ENCODE data around the gene INKA2. TPM values are rescaled to one million over a fixed set of nuclear protein-coding genes. Genes with fewer than 3 reads are reported as not detected.
"Not testable (repeated sequence)": the region's sequence is repeated elsewhere in the genome, so short reads cannot be mapped to it uniquely, and the experiment has no call there.

Gene INKA2
- total and polyA plus RNA-seq, 4 experiments from 2014 or later, result 0.16 to 2.4 (median 1.2) TPM

DNA sequence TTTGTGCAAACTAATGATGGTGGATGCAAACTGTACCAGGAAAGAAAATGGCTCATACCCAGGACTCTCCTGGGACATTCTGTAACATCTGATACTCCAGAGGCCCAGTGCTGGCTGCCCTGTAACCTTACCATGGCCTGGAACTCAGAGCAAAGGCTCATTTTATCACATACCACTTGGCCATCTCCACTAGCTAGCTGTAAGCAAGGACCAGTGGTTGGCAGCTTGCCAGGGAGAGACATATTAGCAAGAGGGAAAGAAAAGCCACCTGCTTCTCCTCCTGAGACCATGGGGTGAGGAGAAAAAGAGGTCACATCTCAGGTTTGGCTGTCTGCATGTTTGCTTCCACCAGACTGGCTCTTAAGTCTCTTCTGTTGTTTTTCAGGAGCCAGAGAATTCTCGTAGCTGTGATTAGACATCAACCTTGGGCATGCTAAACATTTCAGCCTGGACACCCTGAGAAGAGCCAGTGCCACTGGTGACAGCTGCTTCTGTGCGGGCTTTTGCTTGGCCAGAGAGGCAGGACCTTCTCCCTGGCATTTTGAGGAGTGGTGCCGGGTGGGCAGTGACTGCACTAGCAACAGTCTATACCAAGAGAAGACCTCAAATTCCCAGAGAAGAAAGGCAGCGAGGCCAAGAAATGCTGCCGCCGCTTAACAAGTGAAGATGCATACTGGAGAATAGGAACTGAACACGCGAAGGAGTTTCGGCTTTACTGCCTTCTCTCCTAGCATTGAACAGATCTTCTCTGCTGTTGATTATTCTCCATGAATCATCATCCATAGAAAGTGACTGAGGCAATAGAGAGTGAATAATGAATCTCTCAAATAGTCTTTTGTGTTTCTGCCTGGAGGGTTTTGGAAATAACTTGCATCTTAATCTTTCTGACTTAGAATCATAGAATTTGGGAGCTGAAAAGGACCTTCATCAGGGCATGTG, 6.7 kb upstream of the INKA2 start:
- POLR2A ChIA-PET (ENCODE audit: partially characterized antibody), result no interaction called here
- peaks cover 6% of the 10 kb centered on the region for H3K27me3 ChIP-seq (ENCODE audit: insufficient read depth, low read length)
- no peaks in the 10 kb centered on the region for H3K9me3 Mint-ChIP-seq
- no peaks in the 10 kb centered on the region for H3K9me3 ChIP-seq (ENCODE audit: control insufficient read depth in 1 of 2, low read length in 2 of 2)
- peaks cover 0 to 8% (median 4%) of the 10 kb centered on the region in 4 donors for H3K4me1 Mint-ChIP-seq
- intact Hi-C loops (cut with micrococcal nuclease), result no loop called here
- no peaks in the 10 kb centered on the region for H3K4me1 ChIP-seq (ENCODE audit: insufficient read depth, low read length)
- DNase-seq, result no peak
- no peak overlapping the region for H3K27ac ChIP-seq (ENCODE audit: low read depth, low read length)
- no peaks in the 10 kb centered on the region for H3K36me3 Mint-ChIP-seq
- peaks cover under 1% of the 10 kb centered on the region in 2 donors for H3K27me3 Mint-ChIP-seq
- no peak overlapping the region for H3K4me3 Mint-ChIP-seq
- CTCF ChIA-PET (ENCODE audit: partially characterized antibody), result interaction anchor here (1.0 to 4.1 kb wide), 8 partner anchors 14 to 264 kb away, joined by 3 to 50 read pairs (median 11); no protein-coding TSS in a partner anchor
- no peak overlapping the region for H3K4me3 ChIP-seq (ENCODE audit: low read length in 2 of 2)
- peak overlapping the region in 2 of 7 donors; percentile 48 to 50 for H3K27ac Mint-ChIP-seq
- H3K36me3 ChIP-seq (ENCODE audit: insufficient read depth, low read length), result no peaks in the 10 kb centered on the region

DNA sequence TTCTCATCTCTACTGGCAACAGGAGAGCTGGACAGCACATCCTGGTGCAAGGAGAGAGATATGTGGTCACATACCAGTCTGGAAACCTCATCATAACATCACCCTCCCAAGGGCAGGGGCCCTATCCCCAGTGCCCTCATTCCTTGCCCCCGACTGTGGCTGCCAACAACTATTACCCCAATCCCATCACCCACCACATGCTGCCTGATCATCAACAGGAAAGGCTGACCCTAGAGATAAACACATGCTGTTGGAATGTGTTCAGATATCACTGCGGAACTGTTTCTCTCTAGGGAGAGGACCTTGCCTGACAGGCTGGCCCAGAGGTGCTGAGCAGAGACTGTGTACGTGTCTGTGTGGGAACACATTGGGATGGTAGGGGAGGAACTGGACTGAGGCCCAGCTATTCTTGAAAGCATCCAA, 4.5 kb upstream of the INKA2 start:
- no peaks in the 10 kb centered on the region for H3K36me3 ChIP-seq (ENCODE audit: insufficient read depth, low read length)
- POLR2A ChIA-PET (ENCODE audit: partially characterized antibody), result interaction anchor here (1.2 kb wide), 1 partner anchor 11 kb away, joined by 5 read pairs; the partner anchor contains the start of gene DDX20
- H3K27ac Mint-ChIP-seq, result no peak overlapping the region
- H3K27me3 Mint-ChIP-seq, result peaks cover 6 to 9% of the 10 kb centered on the region in 2 donors
- no peaks in the 10 kb centered on the region for H3K9me3 Mint-ChIP-seq
- H3K4me3 ChIP-seq (ENCODE audit: low read length in 2 of 2), result no peak overlapping the region
- peaks cover 7% of the 10 kb centered on the region for H3K27me3 ChIP-seq (ENCODE audit: insufficient read depth, low read length)
- intact Hi-C loops (cut with micrococcal nuclease), result no loop called here
- peaks cover 7 to 20% (median 11%) of the 10 kb centered on the region in 4 donors for H3K4me1 Mint-ChIP-seq
- H3K36me3 Mint-ChIP-seq, result no peaks in the 10 kb centered on the region
- CTCF ChIA-PET (ENCODE audit: partially characterized antibody), result interaction anchor here (0.9 to 3.7 kb wide), 7 partner anchors 11 to 262 kb away, joined by 3 to 15 read pairs (median 8); no protein-coding TSS in a partner anchor
- peaks cover 15% of the 10 kb centered on the region for H3K4me1 ChIP-seq (ENCODE audit: insufficient read depth, low read length)
- no peak overlapping the region for H3K4me3 Mint-ChIP-seq
- H3K27ac ChIP-seq (ENCODE audit: low read depth, low read length), result no peak overlapping the region
- H3K9me3 ChIP-seq (ENCODE audit: control insufficient read depth in 1 of 2, low read length in 2 of 2), result no peaks in the 10 kb centered on the region
- no peak for DNase-seq

DNA sequence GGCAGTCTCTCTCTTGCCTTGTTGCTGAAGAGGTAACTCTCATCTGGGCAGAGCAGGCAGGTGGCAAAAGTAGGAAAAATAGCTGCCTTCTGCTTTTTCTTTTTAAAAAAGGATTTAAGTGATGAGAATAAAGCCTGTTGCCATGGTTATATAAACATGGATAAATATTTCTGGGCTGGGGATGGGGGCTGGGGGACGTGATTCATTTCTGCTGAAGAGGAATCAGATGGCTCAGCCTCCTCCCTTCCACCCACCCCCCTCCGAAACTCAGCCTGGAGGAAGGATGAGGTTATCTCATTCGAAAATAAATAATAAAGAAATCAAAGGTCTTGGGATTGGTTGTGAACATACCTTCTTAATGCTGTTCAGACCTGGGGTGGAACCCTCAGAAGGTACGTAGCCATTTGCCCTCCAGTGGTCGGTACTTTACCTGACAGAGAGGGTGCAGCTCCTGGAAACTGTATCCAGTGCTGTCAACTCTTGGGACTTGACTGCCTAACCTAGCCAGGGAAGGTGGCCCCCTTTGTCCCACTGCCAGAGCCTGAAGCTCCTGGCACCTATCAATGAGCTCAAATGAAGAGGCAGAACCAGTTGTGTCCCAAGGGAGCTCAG, 3.8 kb upstream of the INKA2 start:
- H3K27me3 ChIP-seq (ENCODE audit: insufficient read depth, low read length), result peaks cover 7% of the 10 kb centered on the region
- no peaks in the 10 kb centered on the region for H3K9me3 ChIP-seq (ENCODE audit: control insufficient read depth in 1 of 2, low read length in 2 of 2)
- H3K27ac ChIP-seq (ENCODE audit: low read depth, low read length), result no peak overlapping the region
- Mint-ChIP-seq H3K4me3 (no peak overlapping the region), H3K9me3 (no peaks in the 10 kb centered on the region), H3K27ac (no peak overlapping the region), H3K4me1 (peaks cover 8 to 25% (median 14%) of the 10 kb centered on the region in 4 donors), H3K27me3 (peaks cover 6 to 11% of the 10 kb centered on the region in 2 donors), H3K36me3 (no peaks in the 10 kb centered on the region)
- ChIA-PET CTCF (ENCODE audit: partially characterized antibody) (interaction anchor here (1.1 to 3.7 kb wide), 6 partner anchors 11 to 235 kb away, joined by 3 to 15 read pairs (median 9); no protein-coding TSS in a partner anchor), POLR2A (ENCODE audit: partially characterized antibody) (no interaction called here)
- no peak overlapping the region for H3K4me3 ChIP-seq (ENCODE audit: low read length in 2 of 2)
- intact Hi-C loops (cut with micrococcal nuclease), result no loop called here
- no peaks in the 10 kb centered on the region for H3K36me3 ChIP-seq (ENCODE audit: insufficient read depth, low read length)
- H3K4me1 ChIP-seq (ENCODE audit: insufficient read depth, low read length), result peaks cover 22% of the 10 kb centered on the region
- no peak for DNase-seq

DNA sequence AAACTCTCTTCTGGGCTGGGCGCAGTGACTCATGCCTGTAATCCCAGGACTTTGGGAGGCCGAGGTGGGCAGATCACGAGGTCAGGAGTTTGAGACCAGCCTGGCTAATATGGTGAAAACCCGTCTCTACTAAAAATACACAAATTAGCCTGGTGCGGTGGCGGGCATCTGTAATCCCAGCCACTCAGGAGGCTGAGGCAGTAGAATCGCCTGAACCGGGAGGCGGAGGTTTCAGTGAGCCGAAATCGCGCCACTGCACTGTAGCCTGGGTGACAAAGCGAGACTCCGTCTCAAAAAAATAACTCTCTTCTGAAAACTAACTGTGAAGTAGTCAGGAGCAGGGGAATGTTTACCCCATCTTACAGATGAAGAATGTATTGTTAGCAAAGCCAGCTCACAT, 3.1 kb upstream of the INKA2 start:
- DNase-seq; H3K4me3 Mint-ChIP-seq; H3K27ac Mint-ChIP-seq; H3K27ac ChIP-seq (ENCODE audit: low read depth, low read length); H3K4me3 ChIP-seq (ENCODE audit: low read length in 2 of 2); H3K27me3 ChIP-seq (ENCODE audit: insufficient read depth, low read length); H3K36me3 Mint-ChIP-seq; intact Hi-C loops (cut with micrococcal nuclease); H3K9me3 Mint-ChIP-seq; H3K9me3 ChIP-seq (ENCODE audit: control insufficient read depth in 1 of 2, low read length in 2 of 2); POLR2A ChIA-PET (ENCODE audit: partially characterized antibody); H3K36me3 ChIP-seq (ENCODE audit: insufficient read depth, low read length): not testable (repeated sequence)
- H3K4me1 Mint-ChIP-seq, result peaks cover 10 to 28% (median 17%) of the 10 kb centered on the region in 4 donors
- peaks cover 6 to 17% of the 10 kb centered on the region in 2 donors for H3K27me3 Mint-ChIP-seq
- CTCF ChIA-PET (ENCODE audit: partially characterized antibody), result interaction anchor here (2.4 to 3.7 kb wide), 4 partner anchors 12 to 234 kb away, joined by 8 to 15 read pairs (median 12); no protein-coding TSS in a partner anchor
- peaks cover 28% of the 10 kb centered on the region for H3K4me1 ChIP-seq (ENCODE audit: insufficient read depth, low read length)

DNA sequence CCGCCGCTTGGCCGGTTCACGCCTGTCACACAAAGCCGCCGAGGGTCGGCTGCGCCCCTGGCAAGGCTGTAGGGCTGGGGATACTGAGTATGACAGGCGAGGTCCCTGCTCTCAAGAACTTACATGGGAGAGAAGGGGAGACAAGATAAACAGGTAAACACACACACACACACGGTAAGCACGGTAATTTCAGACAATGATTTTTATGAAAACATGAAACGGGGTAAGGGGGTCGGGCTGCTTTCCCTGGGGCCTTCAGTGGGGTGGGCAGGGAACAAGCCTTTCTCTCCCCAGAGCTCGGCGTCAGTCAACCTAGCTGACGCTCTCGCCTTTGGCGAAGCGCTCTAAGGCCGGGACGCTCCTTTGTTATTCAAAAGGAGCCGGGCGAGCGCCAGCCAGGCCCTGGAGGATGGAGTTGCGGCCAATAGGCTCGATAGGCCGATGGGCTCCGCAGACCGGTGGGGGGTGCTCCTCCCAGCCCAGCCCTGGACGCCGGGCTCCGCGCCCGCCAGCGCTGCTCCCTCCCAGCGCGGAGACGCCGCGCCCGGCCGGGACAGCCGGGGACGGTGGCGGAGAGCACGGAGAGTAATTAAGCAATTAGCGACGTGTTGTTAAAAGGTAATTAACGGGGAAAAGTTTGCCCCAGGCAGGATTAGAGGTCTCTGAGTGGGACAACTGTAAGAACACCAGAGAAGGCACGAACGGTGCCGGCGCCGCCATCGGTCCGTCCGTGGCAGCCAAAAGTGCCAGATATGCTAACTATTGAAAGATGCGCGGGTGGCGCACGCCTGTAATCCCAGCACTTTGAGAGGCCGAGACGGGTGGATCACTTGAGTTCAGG, 950 bp upstream of the INKA2 start:
- H3K27ac Mint-ChIP-seq, result peak overlapping the region in 6 of 7 donors; percentile 18 to 92 (median 62)
- ChIA-PET POLR2A (ENCODE audit: partially characterized antibody) (interaction anchor here (0.9 to 5.5 kb wide), 5 partner anchors 9 to 263 kb away, joined by 3 to 47 read pairs (median 19); partner anchors contain the start of gene DDX20), CTCF (ENCODE audit: partially characterized antibody) (interaction anchor here (4.9 kb wide), 1 partner anchor 25 kb away, joined by 31 read pairs; no protein-coding TSS in a partner anchor)
- Histone ChIP-seq H3K27me3 (ENCODE audit: insufficient read depth, low read length) (peaks cover 18% of the 10 kb centered on the region), H3K36me3 (ENCODE audit: insufficient read depth, low read length) (no peaks in the 10 kb centered on the region), H3K4me1 (ENCODE audit: insufficient read depth, low read length) (peaks cover 28% of the 10 kb centered on the region), H3K27ac (ENCODE audit: low read depth, low read length) (no peak overlapping the region), H3K4me3 (ENCODE audit: low read length in 2 of 2) (peak overlapping the region; percentile 68 to 70), H3K9me3 (ENCODE audit: control insufficient read depth in 1 of 2, low read length in 2 of 2) (no peaks in the 10 kb centered on the region)
- H3K4me3 Mint-ChIP-seq, result peak overlapping the region; percentile 79 to 93 (median 89)
- H3K4me1 Mint-ChIP-seq, result peaks cover 10 to 27% (median 17%) of the 10 kb centered on the region in 4 donors
- H3K36me3 Mint-ChIP-seq, result no peaks in the 10 kb centered on the region
- H3K9me3 Mint-ChIP-seq, result peaks cover 0 to 2% (median 0%) of the 10 kb centered on the region in 8 donors
- intact Hi-C loops (cut with micrococcal nuclease), result loop anchor here (1.0 to 2.0 kb wide), 2 partner anchors 15 to 17 kb away; partner anchors contain the start of gene DDX20
- peak in 3 of 5 donors; percentile 14 to 35 (median 29) for DNase-seq
- peaks cover 6 to 18% of the 10 kb centered on the region in 2 donors for H3K27me3 Mint-ChIP-seq

DNA sequence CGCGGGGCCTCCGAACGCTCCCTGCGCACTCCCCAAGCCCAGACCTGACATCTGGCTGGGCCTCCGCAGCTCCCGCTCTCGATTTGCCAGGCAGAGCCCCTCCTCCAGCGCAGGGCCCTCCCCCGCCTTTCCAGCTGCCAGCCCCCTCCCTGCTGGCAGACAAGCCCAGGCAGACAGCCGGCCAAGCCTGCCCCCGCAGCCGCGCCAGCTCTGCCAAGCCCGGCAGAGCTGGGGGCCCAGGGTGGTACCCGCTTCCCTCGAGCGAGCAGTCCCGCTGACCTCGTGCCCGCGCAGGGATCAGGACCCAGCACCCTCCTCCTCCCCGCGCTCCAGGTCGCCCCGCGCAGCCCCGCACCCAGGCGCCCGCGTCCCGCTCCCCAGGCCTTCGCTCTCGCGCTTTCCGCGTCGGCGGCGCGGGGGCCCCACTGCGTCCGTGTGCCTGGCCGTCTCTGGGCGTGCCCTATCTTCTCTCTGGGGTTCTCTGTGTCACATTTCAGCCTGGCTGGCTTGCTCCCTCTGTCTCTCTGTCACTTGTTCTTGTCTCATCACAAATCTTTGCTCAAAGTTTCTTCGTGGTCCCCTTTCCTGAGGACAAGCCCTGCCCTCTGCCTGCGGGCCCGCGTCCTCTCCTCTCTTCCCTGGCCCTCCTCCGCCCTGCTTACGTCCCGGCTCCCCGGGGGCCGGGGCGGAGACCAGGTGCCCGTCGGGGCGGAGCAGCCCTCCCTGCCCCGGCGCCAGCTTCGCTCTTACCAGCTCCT, 580 bp downstream of the INKA2 start:
- peaks cover 0 to 2% (median 0%) of the 10 kb centered on the region in 8 donors for H3K9me3 Mint-ChIP-seq
- H3K4me1 ChIP-seq (ENCODE audit: insufficient read depth, low read length), result peaks cover 28% of the 10 kb centered on the region
- H3K4me1 Mint-ChIP-seq, result peaks cover 10 to 27% (median 17%) of the 10 kb centered on the region in 4 donors
- intact Hi-C loops (cut with micrococcal nuclease), result loop anchor here (1.0 to 2.0 kb wide), 2 partner anchors 16 to 17 kb away; partner anchors contain the start of gene DDX20
- H3K27me3 ChIP-seq (ENCODE audit: insufficient read depth, low read length), result peaks cover 18% of the 10 kb centered on the region
- ChIA-PET POLR2A (ENCODE audit: partially characterized antibody) (interaction anchor here (0.9 to 5.5 kb wide), 4 partner anchors 11 to 231 kb away, joined by 3 to 47 read pairs (median 19); partner anchors contain the start of gene DDX20), CTCF (ENCODE audit: partially characterized antibody) (interaction anchor here (0.7 to 4.9 kb wide), 8 partner anchors 9 to 235 kb away, joined by 3 to 31 read pairs (median 4); partner anchors contain the start of genes ADORA3, DDX20 and TMIGD3)
- peak overlapping the region; percentile 68 to 70 for H3K4me3 ChIP-seq (ENCODE audit: low read length in 2 of 2)
- no peaks in the 10 kb centered on the region for H3K36me3 Mint-ChIP-seq
- H3K27ac ChIP-seq (ENCODE audit: low read depth, low read length), result peak overlapping the region; percentile 37
- H3K4me3 Mint-ChIP-seq, result peak overlapping the region; percentile 83 to 93 (median 89)
- H3K36me3 ChIP-seq (ENCODE audit: insufficient read depth, low read length), result no peaks in the 10 kb centered on the region
- H3K9me3 ChIP-seq (ENCODE audit: control insufficient read depth in 1 of 2, low read length in 2 of 2), result no peaks in the 10 kb centered on the region
- peak overlapping the region; percentile 39 to 96 (median 86) for H3K27ac Mint-ChIP-seq
- H3K27me3 Mint-ChIP-seq, result peaks cover 6 to 18% of the 10 kb centered on the region in 2 donors
- DNase-seq, result peak; percentile 41 to 79 (median 44)

Data from CD4-positive, alpha-beta memory T cell (primary cell).